WTC11 (cell line): ENCODE data around the gene GRIN3B.

Source experiments
- ATF2 ChIP-seq: sonication (generic); formaldehyde crosslinking; IDR thresholded peaks from 2 replicates; pipeline ENCODE4 v1.8.1; 2022; ENCODE audit warnings: low read depth, missing genetic modification reagents, borderline replicate concordance
- ZNF232 ChIP-seq: sonication (generic); formaldehyde crosslinking; IDR thresholded peaks from 2 replicates; pipeline ENCODE4 v1.8.0; 2022; ENCODE audit warnings: mild to moderate bottlenecking, missing genetic modification reagents

DNA sequence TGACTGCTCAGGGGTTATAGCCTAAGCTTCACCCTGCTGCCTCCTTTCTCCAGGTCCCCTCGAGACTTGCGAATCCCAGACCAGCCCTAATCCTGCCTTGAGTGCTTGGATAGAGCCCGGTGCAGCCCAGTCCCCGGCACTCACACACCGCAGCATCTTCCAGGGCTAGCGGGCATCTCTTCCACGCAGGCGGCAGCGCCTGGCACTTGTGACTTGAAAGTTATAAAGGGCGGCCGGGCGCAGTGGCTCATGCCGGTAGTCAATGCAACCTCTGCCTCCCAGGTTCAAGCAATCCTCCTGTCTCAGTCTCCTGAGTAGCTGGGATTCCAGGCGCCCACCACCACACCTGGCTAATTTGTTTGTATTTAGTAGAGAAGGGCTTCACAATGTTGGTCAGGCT, 14.1 kb upstream of the GRIN3B start:
- no peak for TF ChIP-seq ZNF232 (CRISPR knock-in tag)
- no peak for TF ChIP-seq ATF2
